Subcutaneous abdominal adipose tissue (tissue), 5 donors: ENCODE results near the gene NCOA3.
"Not testable (repeated sequence)": the region's sequence is repeated elsewhere in the genome, so short reads cannot be mapped to it uniquely, and the experiment has no call there.

Experiments used
- H3K27ac ChIP-seq: one replicate; pipeline ENCODE4 v1.7.0; 2013; ENCODE audit warnings: low read depth, mild to moderate bottlenecking, inconsistent platforms, low read length, moderate library complexity
- H3K27me3 ChIP-seq, 5 donors: one replicate each; pipeline ENCODE4 v1.7.0; 2013; ENCODE audit warnings: low read length in 5 of 5, inconsistent platforms in 1 of 5; ENCODE audit not compliant: control insufficient read depth in 5 of 5, insufficient read depth in 4 of 5
- H3K36me3 ChIP-seq, 5 donors: one replicate each; pipeline ENCODE4 v1.7.0; 2013; ENCODE audit warnings: low read length in 5 of 5; ENCODE audit not compliant: control insufficient read depth in 5 of 5, insufficient read depth in 5 of 5
- H3K4me1 ChIP-seq, 5 donors: one replicate each; pipeline ENCODE4 v1.7.0; 2013; ENCODE audit warnings: low read length in 5 of 5, mild to moderate bottlenecking in 3 of 5, moderate library complexity in 1 of 5; ENCODE audit not compliant: control insufficient read depth in 5 of 5, insufficient read depth in 5 of 5
- H3K4me3 ChIP-seq, 5 donors: one replicate each; pipeline ENCODE4 v1.7.0; 2013; ENCODE audit warnings: low read length in 5 of 5, low read depth in 1 of 5
- H3K9ac ChIP-seq, 5 donors: one replicate each; pipeline ENCODE4 v1.7.0; 2013; ENCODE audit warnings: low read length in 5 of 5, mild to moderate bottlenecking in 4 of 5, moderate library complexity in 3 of 5
- H3K9me3 ChIP-seq, 5 donors: one replicate each; pipeline ENCODE4 v1.7.0; 2013; ENCODE audit warnings: low read length in 5 of 5; ENCODE audit not compliant: control insufficient read depth in 5 of 5
- donor health status: healthy.
- donor health status: healthy.
- donor health status: healthy.
- donor health status: healthy.
- donor health status: healthy.

The NCOA3 gene

DNA sequence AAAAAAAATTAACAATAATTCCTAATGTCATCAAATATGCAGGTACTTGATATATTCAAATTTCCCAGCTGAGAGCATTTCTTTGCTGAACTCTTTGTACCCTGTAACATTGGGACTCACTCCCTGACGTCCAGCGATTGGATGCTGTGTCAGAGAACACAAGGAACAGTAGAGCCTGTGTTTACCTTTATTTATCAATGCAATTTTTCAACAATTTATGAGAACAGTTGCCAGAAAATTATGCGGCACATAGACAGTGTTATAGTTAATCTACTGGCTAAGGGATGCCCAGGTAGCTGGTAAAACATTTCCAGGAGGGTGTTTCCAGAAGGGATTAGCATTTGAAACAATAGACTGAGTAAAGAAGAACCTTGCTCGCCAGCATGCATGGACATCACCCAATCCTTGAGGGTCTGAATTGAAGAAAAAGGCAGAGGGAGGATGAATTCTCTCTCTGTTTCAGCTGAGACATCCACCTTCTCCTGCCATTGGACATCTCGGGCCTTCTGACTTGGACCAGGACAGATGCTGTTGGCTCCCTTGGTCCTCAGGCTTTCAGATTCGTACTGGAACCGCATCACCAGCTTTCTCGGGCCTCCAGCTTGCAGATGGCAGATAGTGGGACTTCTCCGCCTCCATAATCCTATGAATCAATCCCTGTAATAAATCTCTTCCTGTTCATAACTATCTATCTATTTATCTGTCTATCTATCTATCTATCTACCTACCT lies 42.2 kb upstream of the NCOA3 start:
- Histone ChIP-seq H3K27ac (no peak overlapping the region), H3K36me3 (no peaks in the 10 kb centered on the region), H3K9me3 (no peaks in the 10 kb centered on the region), H3K27me3 (no peaks in the 10 kb centered on the region), H3K9ac (no peak overlapping the region), H3K4me3 (no peak overlapping the region), H3K4me1 (peaks cover 0 to 10% (median 4%) of the 10 kb centered on the region in 5 donors)

DNA sequence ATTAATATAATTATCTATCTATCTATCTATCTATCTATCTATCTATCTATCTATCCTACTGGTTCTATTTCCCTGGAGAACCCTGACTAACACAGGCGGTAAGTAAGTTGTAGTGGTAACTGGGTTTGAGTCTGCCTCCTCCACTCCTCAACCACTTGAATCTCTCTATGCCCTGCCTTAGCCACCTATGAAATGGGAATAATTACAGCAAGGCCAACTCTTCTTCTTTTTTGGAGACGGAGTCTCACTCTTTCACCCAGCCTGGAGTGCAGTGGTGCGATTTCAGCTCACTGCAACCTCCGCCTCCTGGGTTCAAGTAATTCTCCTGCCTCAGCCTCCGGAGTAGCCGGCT lies 41.0 kb upstream of the NCOA3 start:
- H3K9me3 ChIP-seq, H3K36me3 ChIP-seq, H3K4me3 ChIP-seq: not testable (repeated sequence)

DNA sequence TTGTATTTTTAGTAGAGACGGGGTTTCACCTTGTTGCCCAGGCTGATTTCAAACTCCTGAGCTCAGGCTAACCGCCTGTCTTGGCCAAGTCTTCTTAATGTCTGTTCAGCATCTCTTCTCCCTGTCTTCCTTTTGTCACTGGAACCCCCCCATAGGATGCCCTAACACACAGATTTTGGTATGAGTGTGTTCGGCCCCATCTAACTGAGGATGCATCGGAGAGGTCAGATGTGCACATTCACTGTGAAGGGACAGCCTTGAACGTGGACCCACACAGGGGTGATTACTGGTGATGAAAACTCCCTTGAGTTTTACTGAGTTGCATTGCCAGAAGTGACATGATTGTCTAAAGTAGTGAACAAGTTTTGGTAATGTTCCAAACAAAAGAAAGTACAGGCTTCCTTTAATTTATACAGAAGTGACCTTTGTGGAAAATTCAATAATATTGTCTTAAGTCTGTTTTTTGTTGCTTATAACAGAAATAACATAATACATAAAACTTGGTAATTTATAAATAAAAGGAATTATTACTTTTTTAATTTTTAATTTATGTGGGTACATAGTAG lies 40.5 kb upstream of the NCOA3 start:
- Histone ChIP-seq H3K9ac (no peak overlapping the region), H3K27me3 (no peaks in the 10 kb centered on the region), H3K36me3 (no peaks in the 10 kb centered on the region), H3K4me1 (peaks cover 0 to 14% (median 9%) of the 10 kb centered on the region in 5 donors), H3K9me3 (no peaks in the 10 kb centered on the region), H3K27ac (no peak overlapping the region), H3K4me3 (no peak overlapping the region)

More for the DNA sequence above, 41.0 kb upstream of the NCOA3 start:
- not testable (repeated sequence) for H3K9ac ChIP-seq, H3K27ac ChIP-seq, H3K27me3 ChIP-seq
- peaks cover 0 to 14% (median 9%) of the 10 kb centered on the region in 5 donors for H3K4me1 ChIP-seq

DNA sequence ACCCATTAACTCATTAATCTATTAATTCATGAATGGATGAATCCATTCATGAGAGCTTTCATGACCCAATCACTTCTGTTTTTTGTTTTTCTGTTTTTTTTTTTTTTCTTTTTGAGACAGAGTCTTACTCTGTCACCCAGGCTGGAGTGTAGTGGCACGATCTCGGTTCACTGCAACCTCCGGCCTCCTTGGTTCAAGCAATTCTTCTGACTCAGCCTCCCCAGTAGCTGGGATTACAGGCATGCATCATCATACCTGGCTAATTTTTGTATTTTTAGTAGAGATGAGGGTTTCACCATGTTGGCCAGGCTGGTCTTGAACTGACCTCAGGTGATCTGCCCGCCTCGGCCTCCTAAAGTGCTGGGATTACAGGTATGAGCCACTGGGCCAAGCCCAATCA lies 39.8 kb upstream of the NCOA3 start:
- H3K27ac ChIP-seq, H3K27me3 ChIP-seq, H3K4me3 ChIP-seq, H3K9ac ChIP-seq, H3K36me3 ChIP-seq, H3K9me3 ChIP-seq: not testable (repeated sequence)
- peaks cover 0 to 14% (median 9%) of the 10 kb centered on the region in 5 donors for H3K4me1 ChIP-seq

DNA sequence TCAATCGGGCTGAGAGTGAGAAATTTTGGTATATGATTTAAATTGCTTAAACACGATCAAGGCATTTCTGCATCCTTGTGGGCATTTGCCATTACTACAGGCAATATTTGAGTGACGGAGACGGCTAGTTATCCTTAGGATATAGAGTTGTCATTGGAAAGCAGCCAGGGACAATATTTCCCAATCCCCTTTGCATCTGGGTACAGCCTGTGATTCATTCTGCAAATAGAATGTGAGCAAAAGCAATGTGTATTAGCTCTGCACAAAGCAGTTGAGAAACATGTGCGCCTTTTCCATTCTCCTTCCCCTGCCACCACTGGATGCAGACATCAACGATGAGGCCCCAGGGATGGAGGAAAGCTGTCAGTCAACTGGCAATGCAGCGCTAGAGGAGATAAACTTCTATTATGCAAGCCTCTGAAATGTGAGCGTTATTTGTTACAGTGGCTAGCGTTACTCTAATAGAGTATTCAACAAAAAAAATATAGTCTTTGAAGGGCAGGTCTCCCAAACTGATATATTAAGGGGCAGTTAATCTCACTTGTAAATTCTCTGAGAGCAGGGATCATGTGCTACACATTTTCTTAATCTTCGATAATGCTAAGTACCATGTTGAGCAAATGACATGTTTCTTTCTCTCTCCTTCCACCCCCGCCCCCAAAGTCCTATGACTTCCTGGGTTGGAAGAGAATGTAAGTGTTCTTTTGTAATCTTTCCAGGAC lies 37.1 kb upstream of the NCOA3 start:
- H3K36me3 ChIP-seq, result no peaks in the 10 kb centered on the region
- no peak overlapping the region for H3K4me3 ChIP-seq
- no peaks in the 10 kb centered on the region for H3K9me3 ChIP-seq
- H3K4me1 ChIP-seq, result peaks cover 0 to 14% (median 9%) of the 10 kb centered on the region in 5 donors
- no peaks in the 10 kb centered on the region for H3K27me3 ChIP-seq
- H3K27ac ChIP-seq, result no peak overlapping the region
- no peak overlapping the region for H3K9ac ChIP-seq

GRCh38 chr20:47465335-47466090 lies 36.2 kb upstream of the NCOA3 start:
- Histone ChIP-seq H3K9me3 (no peaks in the 10 kb centered on the region), H3K27ac (no peak overlapping the region), H3K4me3 (no peak overlapping the region), H3K4me1 (peaks cover 0 to 14% (median 9%) of the 10 kb centered on the region in 5 donors), H3K9ac (no peak overlapping the region), H3K36me3 (no peaks in the 10 kb centered on the region), H3K27me3 (no peaks in the 10 kb centered on the region)

GRCh38 chr20:47466213-47466612 lies 35.5 kb upstream of the NCOA3 start:
- no peak overlapping the region for H3K9ac ChIP-seq
- H3K4me3 ChIP-seq, result no peak overlapping the region
- H3K27ac ChIP-seq, result no peak overlapping the region
- no peaks in the 10 kb centered on the region for H3K36me3 ChIP-seq
- H3K9me3 ChIP-seq, result no peaks in the 10 kb centered on the region
- H3K4me1 ChIP-seq, result peaks cover 0 to 14% (median 9%) of the 10 kb centered on the region in 5 donors
- no peaks in the 10 kb centered on the region for H3K27me3 ChIP-seq

DNA sequence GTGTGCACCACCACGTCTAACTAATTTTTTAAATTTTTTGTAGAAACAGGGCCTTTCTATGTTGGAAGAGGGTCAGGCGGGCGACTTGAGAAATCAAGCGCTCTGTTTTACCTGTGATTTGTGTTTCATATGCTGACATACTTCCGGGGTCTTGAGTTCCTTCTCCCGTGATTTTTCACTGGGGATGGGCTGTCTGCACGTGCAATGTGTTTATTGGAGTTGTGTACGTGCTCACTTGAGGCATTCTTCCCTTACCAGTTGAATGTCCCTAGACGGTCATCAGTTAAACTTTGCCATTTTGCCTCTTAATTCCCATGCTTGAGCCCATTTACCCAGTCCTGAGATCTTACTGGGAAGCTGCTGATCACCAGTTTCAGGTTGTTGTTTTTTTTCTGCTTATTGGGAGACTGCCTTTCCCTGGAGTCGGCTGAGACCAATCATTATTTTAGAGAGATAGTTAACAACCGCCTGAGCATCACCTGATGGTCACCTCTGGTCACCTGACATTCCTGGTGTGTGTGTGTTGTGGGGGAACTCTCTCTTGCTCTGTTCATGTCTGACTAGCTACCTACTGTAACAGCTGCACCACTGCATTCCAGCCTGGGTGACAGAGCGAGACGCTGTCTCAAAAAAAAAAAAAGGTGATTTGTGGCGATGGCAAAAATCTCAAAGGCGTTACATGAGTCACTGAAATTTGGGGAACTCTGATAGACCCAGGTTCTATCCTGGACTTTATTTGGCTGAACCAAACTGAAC lies 34.8 kb upstream of the NCOA3 start:
- Histone ChIP-seq H3K27me3 (no peaks in the 10 kb centered on the region), H3K9ac (no peak overlapping the region), H3K4me1 (peaks cover 0 to 14% (median 9%) of the 10 kb centered on the region in 5 donors), H3K27ac (no peak overlapping the region), H3K9me3 (no peaks in the 10 kb centered on the region), H3K4me3 (no peak overlapping the region), H3K36me3 (no peaks in the 10 kb centered on the region)

GRCh38 chr20:47468290-47469050 lies 33.2 kb upstream of the NCOA3 start:
- H3K27me3 ChIP-seq, result no peaks in the 10 kb centered on the region
- H3K9ac ChIP-seq, result no peak overlapping the region
- no peaks in the 10 kb centered on the region for H3K9me3 ChIP-seq
- no peak overlapping the region for H3K4me3 ChIP-seq
- H3K36me3 ChIP-seq, result no peaks in the 10 kb centered on the region
- no peak overlapping the region for H3K27ac ChIP-seq
- peaks cover 0 to 14% (median 9%) of the 10 kb centered on the region in 5 donors for H3K4me1 ChIP-seq
